HFFc6 (cell line): ENCODE data around the gene WDR20. TPM values are rescaled to one million over a fixed set of nuclear protein-coding genes. Genes with fewer than 3 reads are reported as not detected.
"Not testable (repeated sequence)": the region's sequence is repeated elsewhere in the genome, so short reads cannot be mapped to it uniquely, and the experiment has no call there.

ENCODE experiments used
- DNase-seq: peaks from one replicate; pipeline ENCODE4 v3.0.0-alpha.2; 2018
- H3K27ac Mint-ChIP-seq: 2 replicates; pipeline ENCODE4 v1.8.0; 2020; ENCODE audit warnings: mild to moderate bottlenecking, mixed read lengths
- H3K27me3 Mint-ChIP-seq: 2 replicates; pipeline ENCODE4 v1.8.0; 2021; ENCODE audit warnings: mild to moderate bottlenecking, moderate library complexity, mixed read lengths; ENCODE audit not compliant: insufficient read depth
- H3K36me3 Mint-ChIP-seq: 2 replicates; pipeline ENCODE4 v1.8.0; 2021; ENCODE audit warnings: low read depth, mixed read lengths
- H3K4me1 Mint-ChIP-seq: 2 replicates; pipeline ENCODE4 v1.8.0; 2020; ENCODE audit warnings: low read depth, mixed read lengths
- H3K4me3 Mint-ChIP-seq: 2 replicates; pipeline ENCODE4 v1.8.0; 2020; ENCODE audit warnings: mild to moderate bottlenecking, moderate library complexity, mixed read lengths
- H3K9me3 Mint-ChIP-seq: 2 replicates; pipeline ENCODE4 v1.8.0; 2020; ENCODE audit warnings: mild to moderate bottlenecking, mixed read lengths
- total RNA-seq, 6 experiments: library from RNA; stranded (reverse); fragmentation: NEBNext Ultra II Directional; extraction: Animal tissue kit (Norgen Biotek cat#: 25700); gene quantifications; 2 replicates in 1 of 6; 3 replicates in 5 of 6; pipeline ENCODE4 v1.2.3, GENCODE V29; 2021
- TF ChIP-seq, protein P1 (sequence below): fragments of 200-600 bp; sonication (generic); IDR thresholded peaks from 2 replicates; pipeline ENCODE4 v1.5.0; 2021; ENCODE audit warnings: antibody characterized with exemption, mild to moderate bottlenecking

The WDR20 gene
- total RNA-seq, 6 experiments from 2014 or later, result 24.4 to 28.7 (median 27.7) TPM

DNA sequence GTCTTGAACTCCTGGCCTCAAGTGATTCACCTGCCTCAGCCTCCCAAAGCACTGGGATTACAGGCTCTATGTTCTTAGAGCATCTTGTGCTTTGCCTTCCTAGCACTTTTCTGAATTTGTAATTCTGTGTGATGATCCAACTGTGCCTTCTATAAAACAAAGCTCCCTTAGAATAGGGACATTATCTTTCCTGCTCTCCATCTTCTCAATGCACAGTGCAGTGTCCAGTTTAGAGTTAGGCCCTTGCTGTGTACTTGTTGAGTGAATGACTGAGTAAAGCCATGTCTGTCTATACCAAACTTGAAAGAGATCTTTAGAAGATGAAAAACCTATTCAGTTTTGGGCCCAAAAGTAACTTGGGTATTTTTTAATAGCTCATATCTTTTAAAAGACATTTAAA is 5.2 kb downstream of the WDR20 start:
- no peak for DNase-seq
- TF ChIP-seq, protein P1, sequence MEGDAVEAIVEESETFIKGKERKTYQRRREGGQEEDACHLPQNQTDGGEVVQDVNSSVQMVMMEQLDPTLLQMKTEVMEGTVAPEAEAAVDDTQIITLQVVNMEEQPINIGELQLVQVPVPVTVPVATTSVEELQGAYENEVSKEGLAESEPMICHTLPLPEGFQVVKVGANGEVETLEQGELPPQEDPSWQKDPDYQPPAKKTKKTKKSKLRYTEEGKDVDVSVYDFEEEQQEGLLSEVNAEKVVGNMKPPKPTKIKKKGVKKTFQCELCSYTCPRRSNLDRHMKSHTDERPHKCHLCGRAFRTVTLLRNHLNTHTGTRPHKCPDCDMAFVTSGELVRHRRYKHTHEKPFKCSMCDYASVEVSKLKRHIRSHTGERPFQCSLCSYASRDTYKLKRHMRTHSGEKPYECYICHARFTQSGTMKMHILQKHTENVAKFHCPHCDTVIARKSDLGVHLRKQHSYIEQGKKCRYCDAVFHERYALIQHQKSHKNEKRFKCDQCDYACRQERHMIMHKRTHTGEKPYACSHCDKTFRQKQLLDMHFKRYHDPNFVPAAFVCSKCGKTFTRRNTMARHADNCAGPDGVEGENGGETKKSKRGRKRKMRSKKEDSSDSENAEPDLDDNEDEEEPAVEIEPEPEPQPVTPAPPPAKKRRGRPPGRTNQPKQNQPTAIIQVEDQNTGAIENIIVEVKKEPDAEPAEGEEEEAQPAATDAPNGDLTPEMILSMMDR, result no peak
- no peak overlapping the region for H3K4me3 Mint-ChIP-seq
- peaks cover 44% of the 10 kb centered on the region for H3K4me1 Mint-ChIP-seq
- no peak overlapping the region for H3K27ac Mint-ChIP-seq
- no peaks in the 10 kb centered on the region; the same call in 1 of the 2 replicates for H3K36me3 Mint-ChIP-seq
- no peaks in the 10 kb centered on the region for H3K27me3 Mint-ChIP-seq
- H3K9me3 Mint-ChIP-seq, result no peaks in the 10 kb centered on the region

DNA sequence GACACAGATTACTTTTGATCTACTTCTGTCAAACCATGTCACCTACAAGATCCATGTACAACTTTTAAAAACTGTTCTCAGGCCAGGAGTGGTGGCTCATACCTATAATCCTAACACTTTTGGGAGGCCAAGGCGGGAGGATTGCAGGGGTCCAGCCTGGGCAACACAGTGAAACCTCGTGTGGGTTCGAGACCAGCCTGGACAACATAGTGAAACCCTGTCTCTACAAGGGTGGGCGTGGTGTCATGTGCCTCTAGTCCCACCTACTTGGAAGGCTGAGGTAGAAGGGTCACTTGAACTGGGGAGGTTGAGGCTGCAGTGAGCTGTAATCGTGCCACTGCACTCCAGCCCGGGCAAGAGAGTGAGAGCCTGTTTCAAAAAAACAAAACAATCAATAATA is 5.7 kb downstream of the WDR20 start:
- Mint-ChIP-seq H3K9me3 (no peaks in the 10 kb centered on the region), H3K4me1 (peaks cover 44% of the 10 kb centered on the region), H3K27me3 (no peaks in the 10 kb centered on the region), H3K4me3 (no peak overlapping the region), H3K36me3 (peaks cover under 1% of the 10 kb centered on the region), H3K27ac (no peak overlapping the region)
- TF ChIP-seq, protein P1, result no peak
- DNase-seq, result no peak

DNA sequence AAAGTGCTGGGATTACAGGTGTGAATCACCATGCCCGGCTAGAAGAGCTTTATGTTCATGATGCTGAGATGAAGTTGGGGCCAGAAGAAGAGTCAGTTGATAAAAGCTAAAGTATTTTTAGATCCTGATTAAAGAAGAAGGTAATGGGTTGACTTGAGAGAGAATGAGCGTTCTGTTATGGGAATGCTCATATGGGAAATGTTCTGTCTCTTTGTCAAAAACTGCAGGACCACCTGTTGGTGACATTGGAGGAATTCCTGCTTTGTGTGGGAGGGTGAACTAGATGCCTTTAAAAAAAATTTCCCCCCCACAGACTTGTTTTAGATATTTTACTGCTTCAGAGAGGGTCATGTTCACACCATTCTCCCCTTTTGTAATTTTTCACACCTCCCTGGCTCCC is 6.7 kb downstream of the WDR20 start:
- Mint-ChIP-seq H3K4me1 (peaks cover 37% of the 10 kb centered on the region), H3K36me3 (peaks cover 11% of the 10 kb centered on the region), H3K4me3 (no peak overlapping the region), H3K27ac (no peak overlapping the region), H3K27me3 (no peaks in the 10 kb centered on the region), H3K9me3 (no peaks in the 10 kb centered on the region)
- TF ChIP-seq, protein P1, result no peak
- DNase-seq, result no peak

DNA sequence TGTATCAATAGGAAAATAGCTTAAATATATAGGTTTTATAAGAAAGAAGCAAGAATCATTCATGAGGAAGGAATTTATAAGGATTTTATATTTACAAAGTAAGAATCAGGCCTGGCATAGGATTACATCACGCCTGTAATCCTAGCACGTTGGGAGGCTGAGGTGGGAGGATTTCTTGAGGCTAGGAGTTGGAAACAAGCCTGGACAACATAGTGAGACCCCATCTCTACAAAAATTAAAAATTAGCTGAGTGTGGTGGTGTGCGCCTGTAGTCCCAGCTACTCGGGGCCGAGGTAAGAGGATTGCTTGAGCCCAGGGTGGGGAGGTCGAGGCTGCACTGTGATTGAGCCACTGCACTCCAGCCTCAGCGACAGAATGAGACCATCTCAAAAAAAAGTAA is 10.4 kb downstream of the WDR20 start:
- Mint-ChIP-seq H3K4me1 (peaks cover 39% of the 10 kb centered on the region), H3K27me3 (no peaks in the 10 kb centered on the region), H3K36me3 (peaks cover 35% of the 10 kb centered on the region), H3K9me3 (no peaks in the 10 kb centered on the region), H3K27ac (no peak overlapping the region), H3K4me3 (no peak overlapping the region)
- DNase-seq, result no peak
- TF ChIP-seq, protein P1, result no peak

DNA sequence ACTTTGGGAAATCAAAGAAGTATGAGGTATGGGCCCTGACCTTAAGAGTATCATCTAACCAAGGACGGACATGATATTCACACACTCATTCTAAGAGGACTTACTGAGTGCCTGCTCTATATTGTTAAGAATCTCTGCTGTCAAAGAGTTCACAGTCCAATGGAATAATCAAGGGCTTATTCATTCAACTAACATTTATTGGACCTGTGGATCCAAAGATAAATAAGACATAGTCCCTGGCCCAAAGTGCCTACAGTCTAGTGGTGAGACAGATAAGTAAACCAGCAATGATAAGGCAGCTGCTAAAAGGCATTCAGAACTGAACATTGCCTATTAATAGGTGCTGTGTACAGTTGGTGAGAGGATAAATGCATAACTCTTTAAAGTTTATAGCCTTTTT is 11.0 kb downstream of the WDR20 start:
- no peak overlapping the region for H3K27ac Mint-ChIP-seq
- H3K4me1 Mint-ChIP-seq, result peaks cover 37% of the 10 kb centered on the region
- DNase-seq, result no peak
- H3K36me3 Mint-ChIP-seq, result peaks cover 35% of the 10 kb centered on the region
- H3K9me3 Mint-ChIP-seq, result no peaks in the 10 kb centered on the region
- no peak overlapping the region for H3K4me3 Mint-ChIP-seq
- TF ChIP-seq, protein P1, result no peak
- no peaks in the 10 kb centered on the region for H3K27me3 Mint-ChIP-seq

DNA sequence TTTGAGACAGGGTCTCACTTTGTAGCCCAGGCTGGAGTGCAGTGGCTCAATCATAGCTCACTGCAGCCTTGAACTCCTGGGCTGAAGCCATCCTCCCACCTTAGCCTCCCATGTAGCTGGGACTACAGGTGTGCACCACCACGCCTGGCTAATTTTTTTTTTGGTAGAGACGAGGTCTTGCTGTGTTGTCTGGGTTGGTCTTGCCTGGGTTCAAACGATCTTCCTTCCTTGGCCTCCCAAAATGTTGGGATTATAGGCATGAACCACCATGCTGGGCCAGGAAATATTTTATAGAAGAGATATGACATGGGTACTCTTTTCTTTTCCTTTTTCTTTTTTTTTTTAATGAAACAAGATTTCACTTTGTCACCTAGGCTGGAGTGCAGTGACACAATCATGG is 11.7 kb downstream of the WDR20 start:
- Mint-ChIP-seq H3K4me1 (peaks cover 30% of the 10 kb centered on the region), H3K36me3 (peaks cover 35% of the 10 kb centered on the region)
- not testable (repeated sequence) for DNase-seq, H3K27ac Mint-ChIP-seq, H3K9me3 Mint-ChIP-seq, H3K4me3 Mint-ChIP-seq, H3K27me3 Mint-ChIP-seq
